GM12864 (cell line): ENCODE results near the gene AMPD1.

ENCODE experiments used
- DNase-seq: peaks from one replicate; pipeline ENCODE4 v3.0.0-alpha.2; 2011; ENCODE audit warnings: low read depth
- H3K4me3 ChIP-seq: 2 replicates; pipeline ENCODE4 v1.5.1; 2011; ENCODE audit warnings: mild to moderate bottlenecking, low read depth, low read length, control low read depth
- TF ChIP-seq, protein P1 (sequence below): IDR thresholded peaks from 2 replicates; pipeline ENCODE4 v1.5.1; 2011; ENCODE audit warnings: low read depth, mild to moderate bottlenecking, moderate library complexity, low read length, control low read depth, inconsistent platforms; ENCODE audit errors: missing control alignments

AMPD1 gene

DNA sequence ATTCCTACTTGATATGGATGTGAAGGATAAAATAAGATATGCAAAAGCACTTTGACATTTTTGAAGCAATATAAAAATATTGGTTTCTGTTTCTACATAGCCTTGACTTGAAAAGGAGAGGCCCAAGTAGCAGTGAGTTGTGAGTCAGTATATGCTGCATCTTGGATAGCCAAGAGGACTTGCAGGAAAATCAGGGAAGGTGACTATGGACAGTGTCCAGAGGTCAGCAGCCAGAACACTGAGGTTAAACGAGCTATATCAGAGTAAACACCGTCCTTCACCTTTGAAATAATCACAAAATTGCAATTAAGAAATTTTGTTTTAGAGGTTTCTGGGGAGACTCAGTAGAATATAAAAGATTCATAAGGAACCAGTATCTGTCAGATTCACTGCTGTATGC is 6.6 kb upstream of the AMPD1 start:
- H3K4me3 ChIP-seq: no peak overlapping the region
- TF ChIP-seq, protein P1, sequence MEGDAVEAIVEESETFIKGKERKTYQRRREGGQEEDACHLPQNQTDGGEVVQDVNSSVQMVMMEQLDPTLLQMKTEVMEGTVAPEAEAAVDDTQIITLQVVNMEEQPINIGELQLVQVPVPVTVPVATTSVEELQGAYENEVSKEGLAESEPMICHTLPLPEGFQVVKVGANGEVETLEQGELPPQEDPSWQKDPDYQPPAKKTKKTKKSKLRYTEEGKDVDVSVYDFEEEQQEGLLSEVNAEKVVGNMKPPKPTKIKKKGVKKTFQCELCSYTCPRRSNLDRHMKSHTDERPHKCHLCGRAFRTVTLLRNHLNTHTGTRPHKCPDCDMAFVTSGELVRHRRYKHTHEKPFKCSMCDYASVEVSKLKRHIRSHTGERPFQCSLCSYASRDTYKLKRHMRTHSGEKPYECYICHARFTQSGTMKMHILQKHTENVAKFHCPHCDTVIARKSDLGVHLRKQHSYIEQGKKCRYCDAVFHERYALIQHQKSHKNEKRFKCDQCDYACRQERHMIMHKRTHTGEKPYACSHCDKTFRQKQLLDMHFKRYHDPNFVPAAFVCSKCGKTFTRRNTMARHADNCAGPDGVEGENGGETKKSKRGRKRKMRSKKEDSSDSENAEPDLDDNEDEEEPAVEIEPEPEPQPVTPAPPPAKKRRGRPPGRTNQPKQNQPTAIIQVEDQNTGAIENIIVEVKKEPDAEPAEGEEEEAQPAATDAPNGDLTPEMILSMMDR: no peak
- no peak for DNase-seq

DNA sequence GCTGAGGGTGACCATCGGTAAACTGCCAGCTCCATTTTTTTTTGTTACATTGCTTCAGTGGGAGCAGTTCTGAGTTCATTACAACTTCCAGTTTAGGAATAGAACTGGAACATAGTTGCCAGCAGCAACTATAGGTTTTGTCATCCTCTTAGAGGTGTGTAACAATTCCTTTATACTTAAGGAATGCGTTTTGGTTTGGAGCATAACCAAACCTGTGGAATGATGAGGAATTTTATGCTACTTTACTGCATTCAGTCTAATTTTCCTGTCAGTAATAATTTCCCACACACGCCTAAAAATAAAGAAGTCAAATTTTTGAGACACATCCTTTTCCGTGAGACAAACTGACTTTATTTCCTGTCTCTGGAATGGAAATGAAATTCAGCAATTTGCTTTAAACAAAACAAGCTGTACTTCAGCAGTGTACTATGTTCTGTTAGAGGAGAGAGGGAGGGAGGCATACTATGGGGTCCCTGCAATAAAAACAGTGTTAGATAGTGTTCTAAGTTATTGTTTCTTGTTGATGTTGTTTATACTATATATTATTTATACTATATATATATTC is 4.8 kb upstream of the AMPD1 start:
- TF ChIP-seq, protein P1: no peak
- DNase-seq: no peak
- H3K4me3 ChIP-seq: no peak overlapping the region

DNA sequence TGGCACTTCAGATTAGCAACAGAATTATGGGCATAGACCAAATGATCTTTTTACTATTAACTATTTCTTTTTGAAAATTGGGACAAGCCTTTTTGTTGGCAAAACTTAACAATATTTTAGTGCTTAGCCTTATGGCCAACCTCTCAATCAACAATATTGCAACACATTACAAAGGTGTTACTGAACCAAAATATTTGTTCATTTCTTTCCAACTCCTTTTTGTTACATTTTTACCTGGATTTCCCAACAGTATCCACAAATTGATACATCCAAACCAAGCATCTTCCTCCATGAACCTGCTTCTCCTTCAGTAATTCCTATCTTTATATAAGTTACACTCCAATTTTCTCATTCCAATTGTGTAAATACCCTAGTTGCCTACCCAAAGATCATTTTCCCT is 1.5 kb upstream of the AMPD1 start:
- TF ChIP-seq, protein P1: no peak
- H3K4me3 ChIP-seq: no peak overlapping the region
- no peak for DNase-seq

DNA sequence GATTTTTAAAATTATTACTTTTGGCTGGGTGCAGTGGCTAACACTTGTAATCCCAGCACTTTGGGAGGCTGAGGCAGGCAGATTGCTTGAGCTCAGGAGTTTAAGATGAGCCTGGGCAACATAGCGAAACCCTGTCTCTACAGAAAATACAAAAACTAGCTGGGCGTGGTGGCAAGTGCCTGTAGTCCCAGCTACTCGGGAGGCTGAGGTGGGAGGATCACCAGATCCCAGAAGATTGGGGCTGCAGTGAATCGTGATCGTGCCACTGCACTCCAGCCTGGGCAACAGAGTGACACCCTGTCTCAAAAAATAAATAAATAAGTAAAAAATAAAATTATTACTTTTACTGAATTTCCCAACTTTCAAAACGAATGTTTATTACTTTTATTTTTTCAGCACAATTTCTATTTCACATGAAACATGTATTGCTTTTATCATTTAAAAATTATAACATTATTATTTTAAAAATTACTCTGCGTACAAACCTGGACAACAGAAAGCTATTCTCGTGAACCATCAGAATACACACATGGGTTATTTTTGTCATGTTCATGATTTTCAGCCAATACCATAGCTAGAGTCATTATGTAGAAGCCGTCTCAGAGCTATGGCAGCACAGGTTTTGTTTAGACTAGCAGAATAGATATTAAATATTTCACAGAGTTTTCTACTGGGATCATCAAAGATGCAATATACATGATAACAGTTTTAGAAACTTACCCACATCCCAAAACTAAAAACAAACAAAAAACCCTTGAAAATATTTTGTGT is 621 bp downstream of the AMPD1 start:
- DNase-seq: no peak
- no peak overlapping the region for H3K4me3 ChIP-seq
- TF ChIP-seq, protein P1: no peak

DNA sequence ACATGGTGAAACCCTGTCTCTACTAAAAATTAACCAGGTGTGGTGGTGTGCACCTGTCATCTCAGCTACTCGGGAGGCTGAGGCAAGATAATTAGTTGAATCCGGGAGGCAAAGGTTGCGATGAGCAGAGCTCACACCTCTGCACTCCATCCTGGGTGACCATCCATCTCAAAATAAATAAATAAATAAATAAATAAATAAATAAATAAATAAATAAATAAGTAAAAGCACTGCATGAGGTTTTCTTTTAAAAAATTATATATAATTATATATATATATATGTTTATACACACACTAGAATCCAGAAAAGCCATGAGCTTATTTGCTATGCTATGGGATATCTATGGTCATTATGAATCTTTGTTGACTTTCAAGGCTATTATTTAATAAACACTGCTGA is 2.4 kb downstream of the AMPD1 start:
- TF ChIP-seq, protein P1: no peak
- DNase-seq: no peak
- no peak overlapping the region for H3K4me3 ChIP-seq

DNA sequence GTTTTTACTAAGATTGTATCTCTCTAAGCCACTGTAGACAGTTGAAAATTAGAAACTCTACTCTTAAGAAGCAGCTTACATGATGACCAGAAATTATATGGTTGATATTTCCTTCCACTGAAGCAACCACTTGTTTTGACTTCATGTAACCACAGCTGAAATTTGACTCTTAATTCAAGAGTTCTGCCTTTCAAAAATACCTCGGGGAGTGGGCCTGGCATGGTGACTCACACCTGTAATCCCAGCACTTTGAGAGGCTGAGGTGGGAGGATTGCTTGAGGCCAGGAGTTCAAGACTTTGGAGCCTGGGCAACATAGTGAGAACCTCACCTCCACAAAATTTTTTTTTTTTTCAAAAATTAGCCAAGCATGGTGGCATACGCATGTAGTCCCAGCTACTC is 4.3 kb downstream of the AMPD1 start:
- no peak for DNase-seq
- TF ChIP-seq, protein P1: no peak
- H3K4me3 ChIP-seq: no peak overlapping the region

DNA sequence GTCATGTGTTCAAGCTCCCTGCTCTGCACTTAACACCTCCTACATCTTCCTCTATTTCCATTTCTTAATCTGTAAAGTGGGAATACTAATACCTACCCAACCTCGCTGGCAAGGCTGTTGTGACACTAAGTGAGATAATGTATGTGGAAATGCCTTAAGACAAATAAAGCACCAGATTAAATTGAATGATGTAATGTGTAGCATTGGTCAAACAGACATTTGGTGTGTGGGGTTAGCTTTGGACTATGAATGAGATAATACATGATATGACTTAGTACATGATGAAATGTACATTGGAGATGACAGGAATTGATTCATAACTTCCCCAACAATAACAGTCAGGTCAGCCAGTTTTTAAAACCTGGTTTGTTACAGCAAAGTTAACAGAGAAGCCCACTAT is 5.2 kb downstream of the AMPD1 start:
- H3K4me3 ChIP-seq: no peak overlapping the region
- no peak for DNase-seq
- TF ChIP-seq, protein P1: no peak
